HG02943 (cell line): ENCODE results near the gene TRAPPC12.
"Not testable (repeated sequence)": the region's sequence is repeated elsewhere in the genome, so short reads cannot be mapped to it uniquely, and the experiment has no call there.

Experiments
- ATAC-seq: cut with Tn5 transposase; IDR thresholded peaks from one replicate; pipeline ENCODE4 v1.9.1; 2021; ENCODE audit warnings: mild to moderate bottlenecking, low read depth, moderate library complexity; ENCODE audit not compliant: unreplicated experiment

Gene TRAPPC12

GRCh38 chr2:3379647-3380534, at the start of gene TRAPPC12:
Gene TRAPPC12 (plus strand): TSS chr2:3379694. CDS start chr2:3387624, 7,930 bp downstream.
- peak; percentile 64 for ATAC-seq

DNA sequence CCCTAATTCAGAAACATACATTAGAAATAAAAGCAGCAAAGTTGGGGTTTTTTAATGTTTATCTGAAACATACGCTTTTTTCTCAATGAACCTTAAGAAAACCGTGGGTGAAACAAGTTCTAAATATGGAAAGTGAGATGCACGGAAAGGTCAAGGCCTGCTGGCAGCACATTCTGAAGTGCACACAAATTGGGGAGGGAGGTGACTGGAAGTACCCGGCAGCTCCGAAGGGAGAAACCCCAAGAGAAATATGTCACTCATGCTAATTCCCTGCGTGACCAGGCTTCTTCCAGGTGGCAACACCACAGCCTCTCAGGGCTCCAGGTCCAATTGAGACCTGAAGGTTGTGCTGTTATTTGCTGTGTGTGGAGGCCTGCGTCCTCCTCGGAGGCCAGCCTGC, 47.4 kb upstream of the TRAPPC12 start:
- no peak for ATAC-seq

GRCh38 chr2:3334392-3335345, 44.8 kb upstream of the TRAPPC12 start:
- no peak for ATAC-seq

DNA sequence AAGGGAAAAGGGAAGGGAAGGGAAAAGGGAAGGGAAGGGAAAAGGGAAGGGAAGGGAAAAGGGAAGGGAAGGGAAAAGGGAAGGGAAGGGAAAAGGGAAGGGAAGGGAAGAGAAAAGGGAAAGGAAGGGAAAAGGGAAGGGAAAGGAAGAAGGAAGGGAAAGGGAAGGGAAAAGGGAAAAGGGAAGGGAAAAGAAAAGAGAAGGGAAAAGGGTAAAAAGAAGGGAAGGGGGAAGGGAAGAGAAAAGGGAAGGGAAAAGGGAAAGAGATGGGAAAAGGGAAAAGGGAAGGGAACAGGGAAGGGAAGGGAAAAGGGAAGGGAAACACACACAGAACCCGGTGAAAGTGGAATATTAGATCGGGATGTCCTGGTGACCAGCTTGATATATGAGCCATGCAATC, 42.6 kb upstream of the TRAPPC12 start:
- ATAC-seq, result no peak

DNA sequence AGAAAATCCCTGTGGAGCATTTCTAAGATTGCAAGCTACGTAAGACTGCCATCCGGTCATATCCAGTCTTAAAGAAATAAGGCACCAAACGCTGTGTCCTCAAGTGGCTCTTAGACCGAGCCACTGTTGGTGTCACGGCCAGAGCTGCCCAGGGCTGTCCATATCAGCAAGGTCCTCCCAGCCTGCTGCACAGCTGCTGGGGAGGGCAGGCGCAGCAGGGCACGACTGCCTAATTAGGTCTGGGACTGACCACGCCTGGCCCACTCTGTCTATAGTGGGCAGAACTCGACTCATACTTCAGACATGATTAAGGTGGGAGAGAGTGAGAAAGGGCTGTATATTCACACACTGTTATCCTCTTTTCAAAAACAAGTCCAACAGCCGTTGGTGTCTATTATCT, 41.2 kb upstream of the TRAPPC12 start:
- ATAC-seq, result no peak

DNA sequence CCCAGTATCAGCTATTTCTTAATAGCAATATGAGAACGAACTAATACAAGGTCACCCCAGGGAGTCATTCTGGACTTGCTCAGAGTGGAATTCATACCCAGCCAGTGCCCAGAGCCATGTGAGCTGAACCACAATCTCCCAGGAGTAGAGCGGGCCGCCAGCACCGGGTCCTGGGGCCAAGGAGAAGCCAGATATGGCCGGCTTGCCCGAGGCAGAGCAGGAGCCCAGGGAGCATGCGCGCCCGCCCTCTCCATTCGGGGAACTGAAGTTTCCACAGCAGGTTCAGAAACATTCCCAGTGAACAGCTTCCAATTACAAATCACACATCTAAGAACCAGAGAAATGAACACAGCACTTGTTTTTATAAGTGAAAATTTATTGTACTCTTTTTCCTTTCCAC, 39.4 kb upstream of the TRAPPC12 start:
- no peak for ATAC-seq

GRCh38 chr2:3341336-3341735, 38.2 kb upstream of the TRAPPC12 start:
- no peak for ATAC-seq

DNA sequence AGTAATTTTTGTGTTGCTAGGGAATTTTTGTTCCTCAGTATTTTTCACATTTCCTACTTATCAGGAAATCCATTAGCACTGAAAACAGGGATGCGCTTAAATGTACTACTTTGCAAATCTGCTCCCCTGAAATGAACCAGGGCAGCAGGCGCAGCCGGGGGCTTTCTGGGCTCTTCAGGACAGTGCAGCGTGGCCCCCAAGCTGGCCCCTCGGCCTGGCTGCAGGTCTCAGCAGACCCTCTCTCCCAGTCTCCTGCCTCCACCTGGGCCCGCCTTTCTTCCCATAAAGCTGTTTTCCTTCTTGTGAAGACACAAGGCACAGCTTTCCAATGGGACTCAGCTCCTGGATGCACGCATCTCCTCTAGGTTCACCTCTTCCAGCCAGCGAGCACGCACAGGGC, 37.2 kb upstream of the TRAPPC12 start:
- ATAC-seq, result no peak

DNA sequence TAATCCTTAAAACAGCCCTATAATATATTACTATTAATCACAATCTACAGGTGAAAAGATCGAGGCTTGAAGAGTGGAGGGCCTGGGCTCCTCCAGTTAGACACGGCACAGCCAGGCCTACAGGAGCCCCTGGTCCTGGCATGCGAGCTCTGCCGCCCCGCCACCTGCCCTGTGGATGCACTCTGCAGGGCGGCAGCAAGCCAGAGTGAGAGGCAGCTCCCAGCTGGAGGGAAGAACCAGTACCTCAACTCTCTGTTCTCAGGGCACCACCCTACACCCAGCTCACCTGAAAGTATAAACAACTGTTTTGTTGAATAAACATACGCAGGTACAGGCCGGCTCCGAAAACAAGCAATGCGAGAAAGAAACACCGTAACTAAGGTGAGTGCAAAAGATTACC, 36.5 kb upstream of the TRAPPC12 start:
- ATAC-seq, result no peak

GRCh38 chr2:3344897-3345296, 34.6 kb upstream of the TRAPPC12 start:
- no peak for ATAC-seq

DNA sequence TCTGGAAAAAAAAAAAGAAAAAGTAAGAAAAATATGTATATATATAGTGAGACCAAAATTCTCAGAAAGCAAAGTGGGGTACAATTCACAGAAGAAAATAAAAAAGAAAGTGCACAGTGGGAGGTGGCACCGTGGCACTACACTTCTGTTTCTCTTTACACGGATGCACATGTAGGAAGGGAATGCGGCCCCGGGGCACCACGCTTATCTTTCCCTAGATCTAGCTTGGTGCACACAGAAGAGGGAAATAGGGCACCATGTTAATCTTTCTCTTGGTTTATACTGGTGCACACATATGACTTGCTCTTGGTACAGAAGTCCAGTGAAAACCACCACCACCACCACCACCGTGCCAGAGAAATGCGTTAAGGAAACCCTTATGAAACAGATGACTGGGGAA, 33.9 kb upstream of the TRAPPC12 start:
- ATAC-seq, result no peak

- ATAC-seq, result no peak
Observed at GRCh38 chr2:3348767-3349166, 30.7 kb upstream of the TRAPPC12 start.

- no peak for ATAC-seq
Observed at GRCh38 chr2:3349211-3349693, 30.2 kb upstream of the TRAPPC12 start.

- ATAC-seq, result no peak
Observed at GRCh38 chr2:3354986-3355385, 24.5 kb upstream of the TRAPPC12 start.

DNA sequence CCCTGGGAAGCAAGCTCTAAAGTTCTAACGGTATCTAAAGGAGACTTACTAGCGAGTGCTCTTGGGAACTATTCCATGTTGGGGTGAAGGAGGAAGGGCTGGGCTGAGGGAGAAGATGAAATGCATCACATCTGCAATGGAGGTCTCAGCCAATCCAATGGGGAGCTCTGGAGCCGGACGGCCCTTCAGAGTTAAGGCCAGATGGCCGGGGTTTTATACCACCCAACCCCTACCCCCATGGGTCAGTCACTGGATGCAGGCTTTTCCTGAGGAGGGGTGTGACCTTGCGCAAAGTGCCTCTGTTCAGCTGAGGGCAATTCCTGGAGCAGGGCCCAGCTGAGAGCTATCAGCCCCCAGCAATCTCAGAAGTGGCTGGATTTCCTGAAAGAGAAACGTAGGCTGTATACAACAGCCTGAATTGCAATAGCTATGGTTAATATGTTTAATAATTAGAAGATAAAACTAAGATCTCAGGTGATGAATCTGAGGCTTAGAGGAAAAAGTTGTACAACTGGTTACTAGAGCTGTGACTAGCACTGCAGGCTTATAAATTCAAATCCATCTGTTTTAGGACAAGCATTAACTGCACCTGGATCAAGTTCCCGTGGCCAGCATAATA, 23.4 kb upstream of the TRAPPC12 start:
- ATAC-seq, result no peak

DNA sequence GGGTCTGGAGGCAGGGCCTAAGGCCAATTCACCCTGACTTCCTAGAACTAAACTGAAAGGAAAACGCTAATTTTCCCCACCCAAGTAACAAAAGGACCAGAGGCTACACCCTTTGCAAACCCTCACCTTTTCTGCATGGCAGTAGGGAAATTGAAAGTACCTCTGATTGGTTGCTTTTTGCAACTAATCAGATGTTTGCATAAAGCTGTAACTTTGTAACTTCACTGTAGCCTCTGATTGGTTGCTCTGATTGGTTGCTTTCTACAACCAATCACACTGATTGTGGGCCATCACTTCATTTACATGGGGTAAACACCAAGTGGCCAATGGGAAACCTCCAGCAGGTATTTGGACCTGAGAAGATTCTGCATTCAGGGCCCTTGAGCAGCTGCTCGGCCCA, 22.7 kb upstream of the TRAPPC12 start:
- no peak for ATAC-seq

DNA sequence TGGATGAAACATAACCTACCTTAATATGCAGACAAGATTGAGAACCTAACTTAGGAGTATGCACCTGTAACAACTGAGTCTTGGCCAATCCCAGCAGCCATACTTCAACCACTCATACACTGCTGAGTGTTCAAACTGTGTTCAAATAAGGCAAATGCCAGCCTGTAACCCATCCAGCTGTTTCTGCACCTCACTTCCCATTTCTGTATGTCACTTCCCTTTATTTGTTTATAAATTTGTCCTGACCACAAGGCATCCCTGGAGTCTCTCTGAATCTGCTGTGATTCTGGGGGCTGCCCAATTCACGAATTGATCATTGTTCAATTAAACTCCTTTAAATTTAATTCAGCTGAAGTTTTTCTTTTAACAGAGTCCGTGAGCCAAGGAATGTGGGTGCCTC, 22.0 kb upstream of the TRAPPC12 start:
- ATAC-seq, result not testable (repeated sequence)

GRCh38 chr2:3357926-3358325, 21.6 kb upstream of the TRAPPC12 start:
- no peak for ATAC-seq

DNA sequence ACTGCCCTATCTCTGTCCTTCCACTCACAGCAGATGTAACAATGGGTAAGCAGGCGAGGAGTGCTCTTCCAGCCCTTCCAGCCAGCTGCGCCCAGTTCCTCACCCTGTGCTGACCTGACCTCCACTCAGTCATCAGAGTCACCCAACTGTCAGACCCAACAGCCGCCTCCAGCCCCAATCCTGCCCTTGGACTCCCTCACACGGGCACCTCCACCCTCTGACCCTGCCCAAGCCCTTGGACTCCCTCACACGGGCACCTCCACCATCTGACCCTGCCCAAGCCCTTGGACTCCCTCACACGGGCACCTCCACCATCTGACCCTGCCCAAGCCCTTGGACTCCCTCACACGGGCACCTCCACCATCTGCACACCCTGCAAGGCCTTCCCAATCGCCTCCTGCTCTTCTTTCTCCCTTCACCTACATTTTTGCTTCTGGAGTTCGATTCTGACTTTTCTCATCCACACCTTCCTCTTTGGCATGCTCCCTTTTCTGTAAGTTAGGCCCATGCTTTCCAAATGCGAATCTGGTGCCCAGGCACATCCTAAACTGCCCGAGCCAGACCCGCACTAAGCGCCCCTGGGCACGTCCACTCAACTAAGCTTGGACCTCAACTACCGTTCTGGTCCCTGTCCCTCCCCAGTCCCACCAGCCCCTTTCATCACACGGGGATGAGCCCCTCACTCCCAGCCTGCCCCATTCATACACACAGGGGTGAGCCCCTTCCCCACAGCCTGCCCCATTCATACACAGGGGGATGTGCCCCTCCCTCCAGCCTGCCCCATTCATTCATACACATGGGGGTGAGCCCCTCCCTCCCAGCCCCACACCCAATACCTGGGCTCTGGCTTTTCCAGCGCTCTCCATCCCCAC, 17.7 kb upstream of the TRAPPC12 start:
- ATAC-seq, result no peak

GRCh38 chr2:3365219-3365618, 14.3 kb upstream of the TRAPPC12 start:
- no peak for ATAC-seq
